AG04449 (cell line): ENCODE measurements around the gene CWH43.
A peak's percentile ranks its signal among the peaks of the same experiment; 100 is the strongest.

Experiments
- CTCF ChIA-PET: fragments of 350-600 bp; formaldehyde crosslinking; extraction: SDS; loops from one replicate; lab custom pipeline; 2021; ENCODE audit warnings: antibody characterized with exemption; lab: Yijun Ruan, JAX
- POLR2A ChIA-PET: fragments of 400-600, 350-600 bp; formaldehyde crosslinking; extraction: SDS; loops from one replicate; lab custom pipeline; 2020; ENCODE audit warnings: antibody characterized with exemption, inconsistent platforms; lab: Yijun Ruan, JAX
- DNase-seq: peaks from one replicate; pipeline ENCODE4 v3.0.0-alpha.2; 2010; ENCODE audit warnings: low read depth, low spot score
- H3K4me3 ChIP-seq: 2 replicates; pipeline ENCODE4 v1.5.1; 2011; ENCODE audit warnings: low read depth, mild to moderate bottlenecking, control low read depth, low read length
- TF ChIP-seq, protein P1 (sequence below): IDR thresholded peaks from one replicate; pipeline ENCODE4 v1.5.1; 2011; ENCODE audit warnings: mild to moderate bottlenecking, moderate library complexity, low read length, control low read depth, inconsistent platforms; ENCODE audit not compliant: insufficient read depth; ENCODE audit errors: missing control alignments

CWH43 gene

GRCh38 chr4:48985976-48986653 lies at the start of gene CWH43:
TSS of gene CWH43 (plus strand) at chr4:48986275. CDS start at chr4:48986430, 155 bp downstream.
- TF ChIP-seq, protein P1, sequence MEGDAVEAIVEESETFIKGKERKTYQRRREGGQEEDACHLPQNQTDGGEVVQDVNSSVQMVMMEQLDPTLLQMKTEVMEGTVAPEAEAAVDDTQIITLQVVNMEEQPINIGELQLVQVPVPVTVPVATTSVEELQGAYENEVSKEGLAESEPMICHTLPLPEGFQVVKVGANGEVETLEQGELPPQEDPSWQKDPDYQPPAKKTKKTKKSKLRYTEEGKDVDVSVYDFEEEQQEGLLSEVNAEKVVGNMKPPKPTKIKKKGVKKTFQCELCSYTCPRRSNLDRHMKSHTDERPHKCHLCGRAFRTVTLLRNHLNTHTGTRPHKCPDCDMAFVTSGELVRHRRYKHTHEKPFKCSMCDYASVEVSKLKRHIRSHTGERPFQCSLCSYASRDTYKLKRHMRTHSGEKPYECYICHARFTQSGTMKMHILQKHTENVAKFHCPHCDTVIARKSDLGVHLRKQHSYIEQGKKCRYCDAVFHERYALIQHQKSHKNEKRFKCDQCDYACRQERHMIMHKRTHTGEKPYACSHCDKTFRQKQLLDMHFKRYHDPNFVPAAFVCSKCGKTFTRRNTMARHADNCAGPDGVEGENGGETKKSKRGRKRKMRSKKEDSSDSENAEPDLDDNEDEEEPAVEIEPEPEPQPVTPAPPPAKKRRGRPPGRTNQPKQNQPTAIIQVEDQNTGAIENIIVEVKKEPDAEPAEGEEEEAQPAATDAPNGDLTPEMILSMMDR = no peak
- ChIA-PET POLR2A (no interaction called here), CTCF (interaction anchor here (0.7 kb wide), 1 partner anchor 7 kb away, joined by 3 read pairs; no protein-coding TSS in a partner anchor)
- no peak for DNase-seq
- H3K4me3 ChIP-seq = no peak within 1 kb of the TSS

- TF ChIP-seq, protein P1 = no peak
- POLR2A ChIA-PET = no interaction called here
- no peak for DNase-seq
- CTCF ChIA-PET = no interaction called here
- no peak overlapping the region for H3K4me3 ChIP-seq
Observed at GRCh38 chr4:48937033-48937432, 49.0 kb upstream of the CWH43 start.

DNA sequence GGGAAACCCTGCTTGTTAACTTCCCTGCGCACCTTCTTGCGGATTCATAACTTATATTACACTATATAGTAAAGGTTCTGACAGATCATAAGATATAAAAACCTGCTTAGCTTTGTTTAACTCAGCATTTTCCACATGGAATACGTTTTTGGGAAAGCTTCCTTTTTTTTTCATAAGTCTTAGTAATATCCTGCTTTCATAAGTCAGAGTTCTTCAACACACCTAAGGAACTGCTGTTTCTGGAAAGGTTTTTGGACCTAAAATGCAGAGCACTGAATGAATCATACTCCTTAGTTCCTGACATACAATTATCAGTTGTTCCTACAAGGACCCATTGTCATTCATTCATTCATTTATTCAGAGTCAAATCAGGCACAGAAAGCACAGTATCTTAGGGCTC lies 47.2 kb upstream of the CWH43 start:
- DNase-seq = no peak
- H3K4me3 ChIP-seq = no peak overlapping the region
- ChIA-PET POLR2A (no interaction called here), CTCF (no interaction called here)
- TF ChIP-seq, protein P1 = no peak

GRCh38 chr4:48939785-48940184 lies 46.3 kb upstream of the CWH43 start:
- ChIA-PET POLR2A (no interaction called here), CTCF (no interaction called here)
- no peak overlapping the region for H3K4me3 ChIP-seq
- TF ChIP-seq, protein P1 = no peak
- DNase-seq = peak; percentile 54

DNA sequence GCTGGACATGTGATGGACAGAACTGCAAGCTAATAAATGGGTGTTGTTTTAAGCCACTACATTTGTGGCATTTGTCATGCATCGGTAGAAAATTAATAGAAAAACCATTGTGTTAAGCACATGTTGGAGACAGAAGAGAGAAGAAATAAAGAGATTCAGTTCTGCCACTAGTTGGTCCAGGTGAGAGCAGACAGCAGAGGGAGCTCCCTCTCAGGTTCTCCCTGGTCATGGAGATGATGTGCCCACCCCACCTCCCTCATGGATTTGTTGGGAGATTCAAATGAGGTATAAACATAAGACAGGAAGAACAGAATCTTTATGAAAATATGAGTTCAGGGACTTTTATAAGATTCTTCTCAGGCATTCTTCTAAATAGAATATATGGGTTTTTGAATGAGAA lies 42.7 kb upstream of the CWH43 start:
- ChIA-PET POLR2A (no interaction called here), CTCF (interaction anchor here (1.1 to 1.5 kb wide), 2 partner anchors 9 to 13 kb away, joined by 4 read pairs; no protein-coding TSS in a partner anchor)
- DNase-seq = no peak
- TF ChIP-seq, protein P1 = no peak
- no peak overlapping the region for H3K4me3 ChIP-seq

GRCh38 chr4:48944252-48944651 lies 41.8 kb upstream of the CWH43 start:
- DNase-seq = no peak
- no peak overlapping the region for H3K4me3 ChIP-seq
- TF ChIP-seq, protein P1 = no peak
- ChIA-PET POLR2A (no interaction called here), CTCF (interaction anchor here (0.6 to 2.1 kb wide), 7 partner anchors 10 to 105 kb away, joined by 3 to 8 read pairs (median 4); no protein-coding TSS in a partner anchor)
